GM12892 (cell line): ENCODE data around the gene ERBB2.
"Not testable (repeated sequence)": the region's sequence is repeated elsewhere in the genome, so short reads cannot be mapped to it uniquely, and the experiment has no call there.

Source experiments
- DNase-seq: peaks from one replicate; pipeline ENCODE4 v3.0.0; 2011; ENCODE audit not compliant: insufficient read length
- FAIRE-seq: peaks from 2 replicates; lab custom pipeline; 2011; peaks lifted over from hg19 to GRCh38; lab: Jason Lieb, UNC
- POLR2A ChIP-seq: IDR thresholded peaks from 2 replicates; pipeline ENCODE4 v1.6.1; 2011; ENCODE audit warnings: low read depth, low read length, control low read depth
- POLR2AphosphoS5 ChIP-seq: IDR thresholded peaks from 2 replicates; pipeline ENCODE4 v1.6.1; 2011; ENCODE audit warnings: low read depth, low read length, control low read depth
- TAF1 ChIP-seq: IDR thresholded peaks from 2 replicates; pipeline ENCODE4 v1.6.1; 2011; ENCODE audit warnings: low read depth, mild to moderate bottlenecking, control low read depth, low read length, borderline replicate concordance

ERBB2 gene

GRCh38 chr17:39738983-39739884, 39.4 kb downstream of the ERBB2 start:
- no peak for DNase-seq
- no peak for FAIRE-seq

GRCh38 chr17:39739885-39740356, 40.1 kb downstream of the ERBB2 start:
- no peak for DNase-seq
- TF ChIP-seq TAF1 (no peak), POLR2AphosphoS5 (no peak), POLR2A (no peak)
- FAIRE-seq: no peak

More at GRCh38 chr17:39738983-39739884, 39.4 kb downstream of the ERBB2 start:
- no peak for TF ChIP-seq POLR2A
- no peak for TF ChIP-seq TAF1
- no peak for TF ChIP-seq POLR2AphosphoS5

DNA sequence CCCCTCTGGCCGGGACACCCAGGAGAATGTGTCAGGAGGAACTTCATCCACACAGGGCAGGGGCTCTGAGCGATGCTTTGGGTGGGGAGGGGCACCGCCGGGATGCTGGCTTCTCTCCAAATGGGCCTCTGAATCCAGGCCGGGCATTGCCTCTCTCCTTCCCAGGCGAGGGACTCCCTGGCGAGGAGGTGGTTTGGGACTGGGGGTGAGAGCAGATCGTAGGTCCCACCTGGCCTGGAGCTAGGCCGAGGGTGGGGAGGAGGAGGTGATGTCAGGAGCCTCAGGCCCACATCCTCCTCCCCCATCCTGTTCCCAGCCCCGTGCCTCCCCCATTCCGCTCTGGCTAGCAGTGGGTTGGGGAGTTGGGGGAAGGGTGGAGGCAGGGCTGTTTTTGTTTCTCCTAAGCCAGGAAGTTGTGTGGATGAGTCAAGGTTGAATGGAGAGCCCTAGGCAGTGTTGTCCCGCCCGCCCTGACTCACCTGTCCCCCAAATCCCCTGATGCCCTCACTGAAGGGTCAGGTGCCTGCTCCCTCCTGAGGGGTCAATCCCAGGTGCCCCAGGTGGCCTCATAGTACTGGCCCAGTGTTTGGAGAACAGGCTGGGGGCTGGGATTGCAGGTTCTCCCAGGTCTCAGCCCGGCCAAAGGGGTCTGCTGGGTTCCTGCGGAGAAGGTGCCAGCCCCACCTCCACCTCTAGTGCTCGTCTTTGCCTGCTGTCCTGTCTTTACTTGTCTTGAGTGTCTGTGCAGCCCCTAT, 40.7 kb downstream of the ERBB2 start:
- peak; percentile 13 for DNase-seq
- TF ChIP-seq POLR2AphosphoS5 (no peak), POLR2A (no peak), TAF1 (no peak)
- no peak for FAIRE-seq

- DNase-seq (no peak), FAIRE-seq (no peak)
- no peak for TF ChIP-seq TAF1
- no peak for TF ChIP-seq POLR2AphosphoS5
Measured at GRCh38 chr17:39742126-39742855, 42.4 kb downstream of the ERBB2 start.

DNA sequence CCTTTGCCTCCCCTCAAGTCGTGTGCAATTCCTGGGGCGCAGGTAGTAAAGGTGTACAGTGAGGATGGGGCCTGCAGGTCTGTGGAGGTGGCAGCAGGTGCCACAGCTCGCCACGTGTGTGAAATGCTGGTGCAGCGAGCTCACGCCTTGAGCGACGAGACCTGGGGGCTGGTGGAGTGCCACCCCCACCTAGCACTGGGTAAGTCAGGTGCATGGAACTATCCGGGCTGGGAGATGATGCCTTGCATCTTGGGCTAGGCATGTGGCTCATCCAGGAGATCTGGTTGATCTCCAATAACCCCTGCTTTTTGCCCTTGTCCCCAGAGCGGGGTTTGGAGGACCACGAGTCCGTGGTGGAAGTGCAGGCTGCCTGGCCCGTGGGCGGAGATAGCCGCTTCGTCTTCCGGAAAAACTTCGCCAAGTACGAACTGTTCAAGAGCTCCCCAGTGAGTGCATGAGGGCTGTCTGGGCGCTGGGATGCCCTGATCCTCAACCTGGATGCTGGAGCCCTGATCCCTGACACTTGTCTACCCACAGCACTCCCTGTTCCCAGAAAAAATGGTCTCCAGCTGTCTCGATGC, 43.1 kb downstream of the ERBB2 start:
- no peak for TF ChIP-seq POLR2A
- no peak for TF ChIP-seq POLR2AphosphoS5
- TF ChIP-seq TAF1: no peak
- no peak for FAIRE-seq
- DNase-seq: no peak

GRCh38 chr17:39744075-39744835, 44.4 kb downstream of the ERBB2 start:
- TF ChIP-seq TAF1 (no peak), POLR2AphosphoS5 (no peak), POLR2A (no peak)
- no peak for DNase-seq
- no peak for FAIRE-seq

- TF ChIP-seq POLR2A (no peak), TAF1 (no peak), POLR2AphosphoS5 (no peak)
- no peak for FAIRE-seq
- DNase-seq: no peak
Measured at GRCh38 chr17:39744836-39745215, 45.0 kb downstream of the ERBB2 start.

DNA sequence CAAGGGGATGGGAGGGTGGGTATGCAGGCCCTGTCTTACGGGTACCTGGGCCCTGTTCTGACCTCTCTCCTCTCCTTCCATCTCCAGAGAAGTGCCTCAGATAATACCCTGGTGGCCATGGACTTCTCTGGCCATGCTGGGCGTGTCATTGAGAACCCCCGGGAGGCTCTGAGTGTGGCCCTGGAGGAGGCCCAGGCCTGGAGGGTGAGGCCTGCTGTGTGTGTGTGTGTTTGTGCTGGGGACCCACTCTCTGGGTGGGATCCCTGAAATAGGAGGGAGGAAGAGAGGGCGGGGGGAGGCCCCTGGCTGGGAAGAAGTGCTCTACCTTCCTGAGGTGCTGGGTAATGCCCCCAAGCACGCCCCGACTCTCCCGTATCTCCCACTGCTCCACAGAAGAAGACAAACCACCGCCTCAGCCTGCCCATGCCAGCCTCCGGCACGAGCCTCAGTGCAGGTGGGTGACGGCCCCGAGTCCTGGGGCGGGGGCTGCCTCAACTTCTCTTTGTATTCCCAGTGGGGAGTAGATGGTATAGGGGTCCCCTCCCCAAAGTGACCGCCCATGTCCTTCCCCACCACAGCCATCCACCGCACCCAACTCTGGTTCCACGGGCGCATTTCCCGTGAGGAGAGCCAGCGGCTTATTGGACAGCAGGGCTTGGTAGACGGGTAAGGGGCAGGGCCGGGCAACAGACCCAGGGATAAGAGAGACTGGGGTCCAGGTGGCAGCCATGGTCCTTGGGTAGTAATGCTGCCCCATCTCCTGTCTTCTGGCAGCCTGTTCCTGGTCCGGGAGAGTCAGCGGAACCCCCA, 45.7 kb downstream of the ERBB2 start:
- FAIRE-seq: no peak
- TF ChIP-seq POLR2AphosphoS5 (no peak), TAF1 (no peak), POLR2A (no peak)
- DNase-seq: no peak

DNA sequence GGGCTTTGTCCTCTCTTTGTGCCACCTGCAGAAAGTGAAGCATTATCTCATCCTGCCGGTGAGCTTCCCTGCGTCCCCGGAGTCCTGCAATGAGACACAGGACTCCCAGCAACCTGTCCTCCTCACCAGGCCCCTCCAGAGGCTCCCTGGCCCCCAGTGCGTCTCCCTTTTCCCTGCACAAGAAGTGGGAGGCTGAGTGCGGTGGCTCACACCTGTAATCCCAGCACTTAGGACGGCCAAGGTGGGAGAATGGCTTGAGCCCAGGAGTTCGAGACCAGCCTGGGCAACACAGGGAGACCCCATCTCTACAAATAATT, 46.2 kb downstream of the ERBB2 start:
- FAIRE-seq: no peak
- TF ChIP-seq POLR2AphosphoS5: no peak
- DNase-seq: no peak

DNA sequence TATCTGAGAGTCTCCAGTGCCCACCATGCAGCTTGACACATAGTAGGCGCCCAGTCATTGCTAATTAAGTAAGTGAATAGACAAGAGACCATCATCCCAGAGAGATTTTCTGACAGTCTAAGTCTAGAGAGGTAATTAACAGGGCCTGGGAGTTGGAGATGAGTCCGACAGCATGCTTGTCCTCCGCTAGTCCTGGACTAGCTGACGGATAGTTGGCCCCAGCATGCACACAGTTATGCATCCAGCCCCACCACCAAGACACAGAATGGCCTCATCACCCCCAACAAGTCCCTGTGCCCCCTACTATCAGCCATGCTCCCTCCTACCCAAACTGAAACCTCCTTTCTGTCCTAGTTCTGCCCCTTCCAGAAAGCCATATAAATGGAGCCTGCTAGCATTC, 47.9 kb downstream of the ERBB2 start:
- no peak for DNase-seq
- FAIRE-seq: no peak
- TF ChIP-seq TAF1: no peak
- TF ChIP-seq POLR2A: no peak
- no peak for TF ChIP-seq POLR2AphosphoS5

DNA sequence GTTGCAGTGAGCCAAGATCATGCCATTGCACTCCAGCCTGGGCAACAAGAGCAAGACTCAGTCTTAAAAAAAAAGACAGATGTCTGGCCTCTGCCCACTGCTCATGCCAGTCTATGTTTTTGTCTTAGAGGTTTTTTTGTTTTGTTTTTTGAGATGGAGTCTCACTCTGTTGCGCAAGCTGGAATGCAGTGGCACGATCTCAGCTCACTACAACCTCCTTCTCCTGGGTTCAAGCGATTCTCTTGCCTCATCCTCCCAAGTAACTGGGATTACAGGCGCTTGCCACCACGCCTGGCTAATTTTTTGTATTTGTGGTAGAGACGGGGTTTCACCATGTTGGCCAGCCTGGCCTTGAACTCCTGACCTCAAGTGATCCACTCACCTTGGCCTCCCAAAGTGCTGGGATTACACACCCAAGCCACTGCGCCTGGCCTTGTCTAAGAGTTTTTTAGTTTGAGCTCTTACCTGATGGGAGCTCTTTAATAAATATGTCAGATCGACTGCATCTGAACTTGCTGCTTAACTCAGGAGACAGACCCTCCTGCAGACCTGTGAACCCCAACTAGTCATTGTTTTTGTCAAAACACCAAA, 48.7 kb downstream of the ERBB2 start:
- not testable (repeated sequence) for DNase-seq, FAIRE-seq
